Embryonic facial prominence (tissue), 1 donor: ENCODE measurements around the gene VRK2.
"Not testable (repeated sequence)": the region's sequence is repeated elsewhere in the genome, so short reads cannot be mapped to it uniquely, and the experiment has no call there.

ENCODE experiments used
- DNase-seq: peaks from one replicate; pipeline ENCODE4 v3.0.0-alpha.2; 2016; ENCODE audit errors: extremely low spot score

VRK2 gene

GRCh38 chr2:58107803-58108710 is 61.5 kb downstream of the VRK2 start:
- DNase-seq: no peak

- no peak for DNase-seq
Observed at GRCh38 chr2:58109481-58109880, 62.9 kb downstream of the VRK2 start.

GRCh38 chr2:58110765-58111164 is 64.2 kb downstream of the VRK2 start:
- DNase-seq: no peak

GRCh38 chr2:58113563-58113962 is 67.0 kb downstream of the VRK2 start:
- not testable (repeated sequence) for DNase-seq

GRCh38 chr2:58120626-58121229 is 74.1 kb downstream of the VRK2 start:
- no peak for DNase-seq

GRCh38 chr2:58122040-58122439 is 75.4 kb downstream of the VRK2 start:
- no peak for DNase-seq

- DNase-seq: no peak
Observed at GRCh38 chr2:58122540-58122939, 75.9 kb downstream of the VRK2 start.

GRCh38 chr2:58127111-58127510 is 80.5 kb downstream of the VRK2 start:
- no peak for DNase-seq

- no peak for DNase-seq
Observed at GRCh38 chr2:58130238-58130637, 83.6 kb downstream of the VRK2 start.

GRCh38 chr2:58131191-58132011 is 84.8 kb downstream of the VRK2 start:
- peak; percentile 19 for DNase-seq

GRCh38 chr2:58133395-58133794 is 86.8 kb downstream of the VRK2 start:
- DNase-seq: no peak

- DNase-seq: no peak
Observed at GRCh38 chr2:58135861-58136260, 89.3 kb downstream of the VRK2 start.

GRCh38 chr2:58137221-58137620 is 90.6 kb downstream of the VRK2 start:
- no peak for DNase-seq

GRCh38 chr2:58137856-58138255 is 91.2 kb downstream of the VRK2 start:
- DNase-seq: no peak

- DNase-seq: no peak
Observed at GRCh38 chr2:58138396-58139030, 91.9 kb downstream of the VRK2 start.

GRCh38 chr2:58140508-58141072 is 94.0 kb downstream of the VRK2 start:
- no peak for DNase-seq

GRCh38 chr2:58145769-58146168 is 99.2 kb downstream of the VRK2 start:
- DNase-seq: not testable (repeated sequence)

- no peak for DNase-seq
Observed at GRCh38 chr2:58146707-58147106, 100.1 kb downstream of the VRK2 start.

GRCh38 chr2:58155160-58155778 is 108.7 kb downstream of the VRK2 start:
- DNase-seq: no peak

- no peak for DNase-seq
Observed at GRCh38 chr2:58156780-58157179, 110.2 kb downstream of the VRK2 start.

- no peak for DNase-seq
Observed at GRCh38 chr2:58157754-58158153, 111.1 kb downstream of the VRK2 start.
